GM18519 (cell line): Measurements from ENCODE around the gene HOXD13.

Source experiments
- ATAC-seq: cut with Tn5 transposase; IDR thresholded peaks from one replicate; pipeline ENCODE4 v1.9.1; 2021; ENCODE audit warnings: mild to moderate bottlenecking, moderate library complexity; ENCODE audit not compliant: unreplicated experiment, low FRiP score

The HOXD13 gene

GRCh38 chr2:176080540-176081375 lies 11.8 kb upstream of the HOXD13 start:
- ATAC-seq, result no peak

GRCh38 chr2:176081376-176081836 lies 11.1 kb upstream of the HOXD13 start:
- no peak for ATAC-seq

DNA sequence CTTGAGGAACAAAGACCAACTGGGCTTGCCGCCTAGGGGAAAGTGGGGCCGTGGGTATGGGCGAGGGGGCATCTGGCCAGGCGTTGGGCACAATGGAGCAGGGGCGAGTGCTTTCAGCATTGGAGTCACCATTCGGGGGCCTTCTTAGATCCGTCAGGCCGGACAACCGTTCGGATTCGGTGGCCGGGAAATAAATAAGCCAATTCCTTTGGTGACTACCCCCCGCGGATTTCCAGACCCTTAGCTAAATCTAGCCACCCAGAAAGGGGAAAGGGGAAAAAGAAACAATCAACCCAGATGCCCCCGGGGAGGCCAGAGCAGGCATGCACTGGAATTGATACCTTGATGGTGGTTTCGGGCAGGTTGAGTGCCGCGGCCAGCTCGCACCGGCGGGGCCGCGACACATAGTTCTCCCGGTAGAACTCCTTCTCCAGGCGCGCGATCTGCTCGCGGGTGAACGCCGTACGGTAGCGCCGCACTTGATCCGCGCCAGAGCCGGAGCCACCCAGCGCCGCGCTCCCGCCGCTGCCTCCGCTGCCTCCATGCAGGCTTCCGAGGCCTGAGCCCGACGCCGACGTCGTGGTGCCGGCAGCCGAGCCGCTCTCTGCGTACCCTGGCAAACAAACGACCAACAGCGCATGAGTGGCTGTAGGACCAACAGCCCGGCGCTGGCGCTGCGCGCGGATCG lies 10.5 kb upstream of the HOXD13 start:
- ATAC-seq, result no peak

- no peak for ATAC-seq
These were observed 10.0 kb upstream of the HOXD13 start for GRCh38 chr2:176082525-176082823.

DNA sequence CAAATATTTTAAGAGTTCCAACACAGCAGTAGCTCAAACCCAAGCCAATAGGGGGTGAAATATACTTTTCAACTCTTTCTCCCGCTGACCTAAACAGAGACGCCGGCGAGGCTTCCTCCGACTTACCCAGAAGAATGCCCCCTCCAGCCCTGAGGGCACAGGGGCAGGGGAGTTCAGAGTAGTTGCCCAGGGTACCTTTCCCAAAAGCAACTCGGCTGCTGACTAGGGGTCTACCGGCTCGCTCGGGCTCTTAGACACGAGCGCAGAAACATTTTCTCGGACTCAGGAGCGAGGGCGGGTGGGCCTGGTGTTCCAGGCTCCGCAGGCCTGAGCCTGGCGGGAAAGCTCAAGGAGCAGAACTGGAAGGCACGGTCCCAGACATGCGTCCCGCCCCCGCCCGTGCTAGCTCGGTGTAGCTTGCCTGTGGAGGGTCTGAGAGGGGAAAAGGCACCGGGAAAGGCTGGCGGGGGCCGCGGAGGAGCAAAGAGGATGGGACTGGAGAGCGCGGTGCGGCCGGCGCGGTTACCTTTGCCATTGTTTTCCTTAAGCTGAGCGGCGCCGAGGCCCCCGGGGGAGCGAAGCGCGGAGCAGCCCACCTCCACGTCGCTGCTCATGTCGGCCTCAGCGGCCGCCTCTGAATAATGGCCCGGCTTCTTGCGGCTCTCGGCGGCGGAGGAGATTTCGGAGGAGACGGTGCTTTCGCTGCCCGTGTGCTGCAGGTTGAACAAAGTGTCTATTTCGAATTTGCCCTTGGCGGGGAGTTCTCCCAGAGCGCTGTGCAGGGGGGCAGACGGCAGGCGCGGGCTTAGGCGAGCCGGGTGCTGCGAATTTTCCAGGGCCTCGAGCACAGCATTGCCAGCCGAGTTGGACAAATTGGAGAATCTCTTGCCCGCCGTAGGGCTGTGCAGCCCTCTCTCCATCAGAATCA lies 9.4 kb upstream of the HOXD13 start:
- no peak for ATAC-seq

DNA sequence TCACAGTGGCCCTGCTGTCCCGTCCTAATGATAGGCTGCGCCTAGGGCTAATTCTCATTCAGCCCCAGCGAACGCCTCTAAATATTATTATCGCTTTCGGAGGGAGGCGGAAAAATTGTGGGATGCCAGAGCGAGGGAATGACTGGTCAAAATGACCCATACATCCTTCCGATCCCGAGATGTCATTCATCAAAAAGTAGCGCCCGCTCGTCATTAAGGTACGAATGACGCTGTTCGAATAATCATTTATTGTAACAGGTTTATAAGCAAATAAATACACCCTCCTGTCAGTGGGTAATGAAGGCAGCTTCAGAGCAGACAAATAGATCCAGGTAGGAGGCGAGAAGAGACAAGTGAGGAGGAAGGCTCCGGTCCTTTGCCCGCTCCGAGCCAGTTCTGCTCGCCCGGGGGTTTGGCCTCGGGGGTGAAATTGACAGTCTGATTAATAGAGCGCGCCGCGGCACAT lies 8.7 kb upstream of the HOXD13 start, which contains the start of gene EVX2:
EVX2 (minus strand) TSS at position 167 of the 466 bp plus-strand sequence. CDS start 186 bp downstream, outside the sequence.
- ATAC-seq, result no peak

GRCh38 chr2:176084611-176085119 lies 7.9 kb upstream of the HOXD13 start:
- ATAC-seq, result no peak

GRCh38 chr2:176085120-176085788 lies 7.3 kb upstream of the HOXD13 start:
- no peak for ATAC-seq

- no peak for ATAC-seq
These were observed 6.4 kb upstream of the HOXD13 start for GRCh38 chr2:176085861-176086771.

GRCh38 chr2:176087330-176088047 lies 5.0 kb upstream of the HOXD13 start:
- no peak for ATAC-seq

DNA sequence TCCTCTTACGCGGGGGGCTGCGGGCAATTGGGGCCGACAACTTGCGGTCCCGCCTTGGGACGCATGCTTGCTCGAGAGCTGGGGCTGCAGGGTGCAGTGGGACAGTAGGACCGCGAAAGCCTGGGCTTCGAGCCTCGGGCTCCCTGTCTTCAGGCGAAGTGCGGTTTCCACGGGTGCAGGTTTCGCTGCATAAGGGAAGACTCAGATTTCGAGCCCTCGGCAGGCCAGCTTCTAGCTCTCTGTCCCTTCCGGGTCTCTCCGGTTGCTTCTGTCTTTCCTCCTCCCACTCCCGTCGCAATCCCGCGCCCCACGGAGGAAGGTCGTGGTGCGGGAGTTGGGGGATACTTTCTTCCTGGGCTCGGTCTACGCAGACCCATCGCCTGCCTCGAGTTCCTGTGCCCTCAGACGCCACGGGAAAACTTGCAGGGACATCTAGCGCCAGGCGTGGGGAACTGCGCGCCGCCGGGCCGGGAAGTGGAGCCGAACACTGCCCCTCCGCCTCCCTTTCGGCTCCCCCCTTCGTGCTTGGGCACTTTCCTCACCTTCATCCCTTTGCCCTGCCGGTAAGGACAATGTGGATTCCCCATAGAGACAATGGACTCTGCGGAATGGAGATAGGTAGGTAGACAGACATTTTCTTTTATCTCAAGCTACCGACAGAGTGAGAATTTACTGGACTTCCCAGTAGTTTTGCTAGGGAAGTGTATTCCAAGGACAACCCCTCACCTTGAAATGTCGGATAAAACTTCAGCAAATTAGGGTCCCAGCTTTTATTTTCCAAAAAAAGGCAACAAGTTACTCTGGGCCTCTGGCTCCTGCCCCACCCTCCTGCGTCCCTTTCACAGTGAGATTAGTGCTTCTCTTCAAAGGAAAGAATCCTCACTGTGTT lies 4.2 kb upstream of the HOXD13 start:
- ATAC-seq, result no peak

DNA sequence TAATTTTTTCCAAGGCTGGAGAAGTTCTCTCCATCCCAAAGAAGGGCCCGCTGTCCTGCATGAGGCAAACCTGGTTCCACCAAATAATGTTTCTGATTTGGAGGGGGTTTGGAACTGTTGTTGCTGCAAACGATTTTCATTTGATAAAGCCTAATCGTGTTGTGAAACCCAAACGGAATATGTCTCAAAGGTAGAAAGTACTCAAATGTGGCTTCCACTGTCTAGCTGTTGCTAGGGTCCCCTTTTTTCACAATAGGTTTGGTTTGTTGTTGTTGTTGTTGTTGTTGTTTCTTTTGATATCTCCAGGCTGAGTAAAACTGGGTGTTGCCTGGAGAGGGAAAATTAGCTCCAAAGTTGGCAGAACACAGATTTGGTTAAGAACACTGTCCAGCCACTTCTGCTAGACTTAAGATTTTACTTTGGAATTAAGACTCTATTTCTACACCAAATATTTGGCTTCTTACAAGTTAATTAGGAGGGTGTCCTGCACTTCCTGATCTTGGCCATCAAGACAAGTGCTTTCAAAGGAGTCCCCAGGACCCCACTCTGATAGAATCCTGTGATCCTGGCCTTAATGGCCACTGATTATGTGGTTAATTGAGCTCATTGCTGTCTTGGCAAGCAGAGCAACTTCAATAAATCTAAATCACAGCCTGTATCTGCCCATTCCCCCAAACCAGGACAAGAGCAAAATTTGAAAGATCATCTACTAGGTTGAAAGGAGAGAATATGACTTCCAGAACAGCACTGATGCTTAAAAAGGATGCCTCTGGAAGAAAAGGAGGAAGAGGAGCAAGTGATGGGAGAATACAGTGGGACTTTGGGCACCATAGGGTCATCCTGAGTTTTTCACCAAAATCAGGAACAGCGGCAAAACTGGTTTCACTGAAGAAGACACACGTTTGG lies 3.3 kb upstream of the HOXD13 start:
- ATAC-seq, result no peak

GRCh38 chr2:176089843-176090395 lies 2.6 kb upstream of the HOXD13 start:
- ATAC-seq, result no peak

- ATAC-seq, result no peak
These were observed 1.7 kb upstream of the HOXD13 start for GRCh38 chr2:176090862-176091261.

- ATAC-seq, result no peak
These were observed 927 bp upstream of the HOXD13 start for GRCh38 chr2:176091329-176092258.
